ENCODE results near the gene GGA2.

DNA sequence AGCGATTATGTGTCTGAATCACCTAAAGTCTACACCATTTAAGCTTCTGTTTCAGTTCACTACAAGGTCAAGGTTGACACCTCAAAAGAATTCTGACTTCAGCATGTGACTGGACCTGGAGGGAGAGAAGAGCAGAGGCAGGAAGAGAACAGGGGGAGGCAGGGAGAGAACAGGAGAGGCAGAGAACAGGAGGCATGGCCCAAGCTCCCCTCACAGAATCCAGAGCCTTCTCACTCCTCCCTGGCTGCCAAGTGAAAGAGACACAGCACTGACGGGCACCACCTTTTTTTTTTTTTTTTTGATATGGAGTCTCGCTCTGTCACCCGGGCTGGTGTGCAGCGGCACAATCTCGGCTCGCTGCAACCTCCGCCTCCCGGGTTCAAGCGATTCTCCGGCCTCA lies 11.4 kb downstream of the GGA2 start:
- TF ChIP-seq, protein P1, sequence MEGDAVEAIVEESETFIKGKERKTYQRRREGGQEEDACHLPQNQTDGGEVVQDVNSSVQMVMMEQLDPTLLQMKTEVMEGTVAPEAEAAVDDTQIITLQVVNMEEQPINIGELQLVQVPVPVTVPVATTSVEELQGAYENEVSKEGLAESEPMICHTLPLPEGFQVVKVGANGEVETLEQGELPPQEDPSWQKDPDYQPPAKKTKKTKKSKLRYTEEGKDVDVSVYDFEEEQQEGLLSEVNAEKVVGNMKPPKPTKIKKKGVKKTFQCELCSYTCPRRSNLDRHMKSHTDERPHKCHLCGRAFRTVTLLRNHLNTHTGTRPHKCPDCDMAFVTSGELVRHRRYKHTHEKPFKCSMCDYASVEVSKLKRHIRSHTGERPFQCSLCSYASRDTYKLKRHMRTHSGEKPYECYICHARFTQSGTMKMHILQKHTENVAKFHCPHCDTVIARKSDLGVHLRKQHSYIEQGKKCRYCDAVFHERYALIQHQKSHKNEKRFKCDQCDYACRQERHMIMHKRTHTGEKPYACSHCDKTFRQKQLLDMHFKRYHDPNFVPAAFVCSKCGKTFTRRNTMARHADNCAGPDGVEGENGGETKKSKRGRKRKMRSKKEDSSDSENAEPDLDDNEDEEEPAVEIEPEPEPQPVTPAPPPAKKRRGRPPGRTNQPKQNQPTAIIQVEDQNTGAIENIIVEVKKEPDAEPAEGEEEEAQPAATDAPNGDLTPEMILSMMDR (IDR thresholded peaks at IDR 0.05) = no peak
- TF ChIP-seq POLR2AphosphoS5 (IDR thresholded peaks at IDR 0.05; ENCODE audit: insufficient read depth in 1 of 2, low read depth in 1 of 2) (no peak), POLR2A (IDR thresholded peaks at IDR 0.05) (no peak)
